Adrenal gland (tissue), 12 donors: ENCODE results near the gene ATP8B3. TPM values are rescaled to one million over a fixed set of nuclear protein-coding genes. Genes with fewer than 3 reads are reported as not detected.

Experiments used
- DNase-seq, 7 donors: peaks; one replicate each; pipeline ENCODE4 v3.0.0-alpha.2; 2019 to 2020
- H3K27ac ChIP-seq, 5 donors: fragments of 200-600 bp; sonication (generic) in 4 of 5; 1 replicate in 3 of 5; 2 replicates in 2 of 5; pipeline versions ENCODE4 v1.5.1 to v1.8.0; 2016 to 2020; ENCODE audit warnings: mild to moderate bottlenecking in 1 of 5
- H3K27me3 ChIP-seq: fragments of 200-600 bp; 2 replicates; pipeline ENCODE4 v1.8.0; 2021
- H3K36me3 ChIP-seq, 2 donors: fragments of 200-600 bp; replicated peaks in 1 of 2; 1 replicate in 1 of 2; 2 replicates in 1 of 2; pipeline versions ENCODE4 v1.5.1 to v1.8.0; 2018 to 2022
- H3K4me1 ChIP-seq, 2 donors: fragments of 200-600 bp; replicated peaks in 1 of 2; 1 replicate in 1 of 2; 2 replicates in 1 of 2; pipeline versions ENCODE4 v1.5.1 to v1.8.0; 2018 to 2021
- H3K4me3 ChIP-seq, 4 donors: fragments of 200-600 bp; sonication (generic) in 3 of 4; one replicate each; pipeline ENCODE4 v1.5.1; 2016 to 2018
- H3K9me3 ChIP-seq, 3 donors: fragments of 200-600 bp; sonication (generic) in 1 of 3; replicated peaks in 1 of 3; 1 replicate in 2 of 3; 2 replicates in 1 of 3; pipeline versions ENCODE4 v1.5.1 to v1.8.0; 2016 to 2021
- CTCF ChIP-seq, 6 experiments: fragments of 450-650 bp in 4 of 6; fragments of 200-600 bp in 2 of 6; sonication (generic) in 1 of 6; IDR thresholded peaks; 1 replicate in 5 of 6; 2 replicates in 1 of 6; pipeline versions ENCODE4 v1.5.1 to v1.8.0; 2016 to 2021; ENCODE audit warnings: antibody characterized with exemption in 6 of 6, mild to moderate bottlenecking in 2 of 6, moderate library complexity in 1 of 6
- POLR2A ChIP-seq, 2 donors: fragments of 450-650 bp; IDR thresholded peaks; one replicate each; pipeline ENCODE4 v1.6.1; 2017; ENCODE audit warnings: antibody characterized with exemption in 2 of 2, mild to moderate bottlenecking in 2 of 2, moderate library complexity in 1 of 2
- WGBS, 4 donors: extraction: QIAGEN DNeasy Blood & Tissue Kit in 2 of 4; methylation state at CpG; one replicate each; pipeline versions ENCODE4 v1.1.5 to v1.1.7; 2013 to 2017; 5-methylcytosine and 5-hydroxymethylcytosine counted together
- intact Hi-C, 2 donors: fragments of 100-400 bp; cut with DNase I; formaldehyde crosslinking; loops; one replicate each; pipeline versions ENCODE4 v1.14.1 to v1.15.0; 2022 to 2023
- polyA plus RNA-seq, 3 donors: library from polyadenylated mRNA; stranded (reverse); fragments of 200-250 nt in 2 of 3; fragments of 350-450 nt in 1 of 3; fragmentation: Illumina TruSeq in 1 of 3; extraction: RNeasy Lipid Tissue Mini Kit (QIAGEN cat#74804) in 1 of 3; gene quantifications; one replicate each; pipeline ENCODE4 v1.2.3, GENCODE V29; 2013 to 2014
- total RNA-seq, 9 donors: library from RNA; depleted of rRNA in 4 of 9; stranded (reverse); fragments of >200 nt in 4 of 9; fragments of 120-200 nt in 1 of 9; fragmentation: NEBNext Ultra II Directional in 1 of 9; extraction: Animal tissue kit (Norgen Biotek cat#: 25700) in 1 of 9; gene quantifications; one replicate each; pipeline versions ENCODE4 v1.1.0 to v1.2.4, GENCODE V29; 2013 to 2023
- donor health status: healthy with polysubstance abuse.
- donor health status: Bipolar disorder and iron deficiency.
- donor health status: DM: yes; HTN: yes; CAD: no.
- donor health status: DM: no; HTN: no; CAD: no.
- donor health status: DM: no; HTN: no; CAD: no.
- donor health status: DM: yes; HTN: yes; CAD: no.

Gene ATP8B3
- total and polyA plus RNA-seq, 12 donors = 0.26 to 15.1 (median 4.4) TPM

DNA sequence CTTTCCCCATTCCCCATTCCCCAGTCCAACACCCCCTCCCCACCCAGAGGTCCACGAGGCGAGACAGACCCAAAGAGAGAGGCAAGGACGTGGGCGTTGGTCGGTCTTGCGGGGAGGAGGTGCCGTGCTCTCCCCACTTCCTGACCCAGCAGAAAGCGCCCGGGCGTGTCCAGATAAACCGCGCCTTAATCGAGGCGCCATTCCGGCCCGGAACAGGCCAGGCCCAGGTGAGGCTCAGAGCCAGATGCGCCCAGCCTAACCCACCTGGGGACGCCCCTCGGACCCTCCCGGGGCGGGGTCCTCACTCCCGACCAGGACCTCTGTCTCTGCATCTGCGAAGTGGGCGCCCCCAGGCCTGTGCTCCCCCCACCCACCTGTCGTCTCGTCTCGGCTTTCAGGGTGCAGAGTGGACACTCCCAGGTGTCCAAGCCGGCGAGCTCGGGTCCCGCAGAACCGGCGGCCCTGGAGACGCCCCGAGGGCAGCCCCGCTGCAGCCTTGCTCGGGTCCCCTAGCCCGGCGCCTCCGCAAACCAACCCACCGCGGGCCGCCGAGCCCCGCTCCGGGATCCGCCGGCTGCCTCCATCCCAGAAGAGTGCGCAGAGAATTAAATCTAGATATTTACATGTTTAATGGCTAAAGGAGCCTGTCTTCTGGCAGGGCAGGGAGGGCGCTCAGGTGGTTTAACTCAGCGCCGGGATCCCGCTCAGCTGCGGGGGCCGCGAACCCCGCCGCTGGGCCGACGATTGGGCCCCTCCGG, 63.8 kb downstream of the ATP8B3 start:
- no peak for DNase-seq
- Histone ChIP-seq H3K27ac (no peak overlapping the region), H3K9me3 (no peaks in the 10 kb centered on the region), H3K27me3 (peaks cover 84% of the 10 kb centered on the region), H3K36me3 (no peaks in the 10 kb centered on the region), H3K4me3 (no peak overlapping the region), H3K4me1 (peaks cover 0 to 12% of the 10 kb centered on the region in 2 donors)
- 0 to 3% (median 1%) methylated on average over 3 to 61 of the region's 61 CpGs for WGBS, 4 donors
- TF ChIP-seq POLR2A (IDR thresholded peaks at IDR 0.05) (no peak), CTCF (IDR thresholded peaks at IDR 0.05) (no peak)
- intact Hi-C loops = no loop called here

DNA sequence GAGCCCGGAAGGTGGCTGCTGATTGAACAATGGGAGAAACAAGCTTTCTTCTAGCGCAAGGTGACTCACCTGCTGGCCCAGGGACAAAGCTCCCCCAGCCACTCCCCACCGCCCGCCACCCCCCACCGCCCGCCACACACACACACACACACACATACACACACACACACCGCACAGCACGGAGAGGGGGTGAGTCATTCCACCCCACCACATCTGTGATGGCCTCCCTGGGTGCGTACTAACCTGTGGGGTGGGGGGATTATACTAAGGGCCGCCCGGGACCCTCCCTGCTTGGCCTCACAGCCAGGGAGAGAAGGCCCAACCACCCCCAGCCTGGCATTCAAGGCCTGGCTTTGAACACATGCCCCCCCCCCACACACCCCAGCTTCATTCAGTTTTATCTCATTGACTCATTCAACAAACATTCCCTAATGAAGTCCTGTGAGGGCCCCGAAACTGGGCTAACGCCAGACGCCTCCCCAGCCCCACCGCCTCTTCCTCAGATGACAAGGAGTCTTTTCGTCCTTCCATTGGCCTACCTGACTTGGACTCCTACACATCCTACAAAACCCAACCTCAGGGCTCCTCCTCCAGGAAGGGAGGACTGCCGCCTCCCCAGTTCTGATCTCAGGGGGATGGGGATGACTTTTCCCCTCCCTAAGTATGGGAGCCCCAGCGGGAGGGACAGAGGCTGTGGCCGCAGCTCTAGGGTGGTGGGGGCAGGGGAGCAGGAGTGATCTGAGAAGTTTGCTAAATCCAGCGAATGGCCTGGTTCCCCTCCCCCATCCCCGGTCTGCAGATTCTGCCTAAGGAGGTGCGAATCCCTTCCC, 64.6 kb downstream of the ATP8B3 start:
- WGBS, 4 donors = 0 to 6% (median 4%) methylated on average over 10 to 22 of the region's 22 CpGs
- intact Hi-C loops = no loop called here
- Histone ChIP-seq H3K27me3 (peaks cover 85% of the 10 kb centered on the region), H3K4me1 (peaks cover 0 to 12% of the 10 kb centered on the region in 2 donors), H3K27ac (no peak overlapping the region), H3K9me3 (no peaks in the 10 kb centered on the region), H3K4me3 (no peak overlapping the region), H3K36me3 (no peaks in the 10 kb centered on the region)
- DNase-seq = peak in 5 of 7 donors; percentile 16 to 55 (median 28)
- no peak for TF ChIP-seq POLR2A (IDR thresholded peaks at IDR 0.05)

DNA sequence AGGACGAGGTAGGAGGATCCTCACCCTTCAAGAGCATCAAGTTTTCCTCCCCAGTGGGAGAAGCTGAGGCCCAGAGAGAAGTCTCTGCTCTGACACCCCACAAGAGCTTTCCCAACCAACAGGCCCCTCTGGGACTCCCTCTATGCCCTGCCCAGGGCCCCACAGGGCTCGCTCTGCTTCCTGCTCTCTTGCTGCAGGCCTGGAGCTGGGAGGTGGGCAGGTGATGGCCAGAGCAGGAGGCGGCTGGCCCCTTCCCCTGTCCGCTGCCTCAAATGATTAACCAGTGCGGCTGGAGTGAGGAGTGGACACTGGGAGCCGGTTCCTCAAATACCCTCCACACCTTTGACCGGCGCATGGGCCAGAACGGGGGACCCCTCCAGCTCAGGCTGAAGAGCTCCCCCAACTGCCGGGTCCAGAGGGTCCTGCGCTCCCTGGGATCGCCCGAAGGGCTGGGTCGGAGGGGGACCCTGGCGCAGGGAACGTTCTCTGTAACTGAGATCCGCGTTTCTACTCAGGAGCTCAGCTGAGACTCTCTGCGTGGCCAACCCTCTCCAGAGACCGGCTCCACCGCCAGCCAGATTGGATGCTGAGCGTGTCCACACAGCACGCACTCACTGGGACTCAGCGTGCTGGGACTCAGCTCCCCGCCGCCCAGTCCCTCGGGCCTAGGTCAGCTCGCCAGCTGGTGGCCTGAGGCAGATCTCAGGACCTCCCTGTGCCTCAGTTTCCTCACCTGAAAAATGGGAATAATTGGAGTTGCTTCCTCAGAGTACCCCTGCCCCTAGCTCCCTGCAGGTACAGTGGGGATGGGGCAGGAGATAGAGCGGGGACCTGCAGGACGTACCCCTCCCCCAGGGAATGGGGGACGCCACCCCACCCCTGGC, 65.4 kb downstream of the ATP8B3 start:
- intact Hi-C loops = no loop called here
- Histone ChIP-seq H3K4me3 (no peak overlapping the region), H3K9me3 (no peaks in the 10 kb centered on the region), H3K36me3 (no peaks in the 10 kb centered on the region), H3K27ac (no peak overlapping the region), H3K4me1 (peaks cover 0 to 12% of the 10 kb centered on the region in 2 donors), H3K27me3 (peaks cover 83% of the 10 kb centered on the region)
- 3 to 14% (median 8%) methylated on average over 3 to 31 of the region's 31 CpGs for WGBS, 4 donors
- no peak for DNase-seq
- TF ChIP-seq POLR2A (IDR thresholded peaks at IDR 0.05) (no peak), CTCF (IDR thresholded peaks at IDR 0.05) (no peak)

- Histone ChIP-seq H3K36me3 (no peaks in the 10 kb centered on the region), H3K9me3 (no peaks in the 10 kb centered on the region), H3K4me1 (peaks cover 0 to 12% of the 10 kb centered on the region in 2 donors), H3K27ac (no peak overlapping the region), H3K27me3 (peaks cover 74% of the 10 kb centered on the region), H3K4me3 (no peak overlapping the region)
- TF ChIP-seq CTCF (IDR thresholded peaks at IDR 0.05) = no peak
- no peak for TF ChIP-seq POLR2A (IDR thresholded peaks at IDR 0.05)
- DNase-seq = no peak
- 3 to 12% (median 6%) methylated on average over 8 to 14 of the region's 14 CpGs for WGBS, 4 donors
- intact Hi-C loops = no loop called here
These were observed 66.5 kb downstream of the ATP8B3 start for GRCh38 chr19:1745589-1746031.
